Natural killer cell (primary cell): ENCODE measurements around the gene CACNB3. TPM values are rescaled to one million over a fixed set of nuclear protein-coding genes. Genes with fewer than 3 reads are reported as not detected.

Experiments used
- ATAC-seq, 3 donors: fragments of 150-1000 bp in 2 of 3; fragments of 200-7000 bp in 1 of 3; cut with Tn5 transposase; 1 replicate in 1 of 3; 2 replicates in 2 of 3; pipeline ENCODE4 v1.10.0; 2021; ENCODE audit warnings: mild to moderate bottlenecking in 2 of 3, moderate library complexity in 2 of 3
- DNase-seq, 2 donors: peaks; one replicate each; pipeline versions ENCODE4 v3.0.0 to v3.0.0-alpha.2; 2013 to 2021; ENCODE audit warnings: mixed read lengths in 1 of 2
- H3K27ac ChIP-seq: one replicate; pipeline ENCODE4 v1.5.1; 2013; ENCODE audit warnings: mild to moderate bottlenecking, low read length
- H3K27me3 ChIP-seq: one replicate; pipeline ENCODE4 v1.6.1; 2013; ENCODE audit warnings: low read length; ENCODE audit not compliant: control insufficient read depth, insufficient read depth
- H3K36me3 ChIP-seq: one replicate; pipeline ENCODE4 v1.6.1; 2013; ENCODE audit warnings: low read length; ENCODE audit not compliant: control insufficient read depth, insufficient read depth
- H3K4me1 ChIP-seq: one replicate; pipeline ENCODE4 v1.6.1; 2013; ENCODE audit warnings: low read length; ENCODE audit not compliant: control insufficient read depth, insufficient read depth
- H3K4me3 ChIP-seq: one replicate; pipeline ENCODE4 v1.5.1; 2013; ENCODE audit warnings: low read length
- H3K9me3 ChIP-seq: one replicate; pipeline ENCODE4 v1.6.1; 2013; ENCODE audit warnings: low read length; ENCODE audit not compliant: control insufficient read depth, insufficient read depth
- H3K27ac Mint-ChIP-seq, 2 donors: one replicate each; pipeline ENCODE4 v1.8.0; 2022; ENCODE audit warnings: mild to moderate bottlenecking in 2 of 2, mixed read lengths in 2 of 2, moderate library complexity in 1 of 2
- H3K27me3 Mint-ChIP-seq, 2 donors: one replicate each; pipeline ENCODE4 v1.8.0; 2022; ENCODE audit warnings: low read depth in 2 of 2, mixed read lengths in 2 of 2
- H3K36me3 Mint-ChIP-seq: one replicate; pipeline ENCODE4 v1.8.0; 2022; ENCODE audit warnings: mixed read lengths
- H3K4me1 Mint-ChIP-seq, 2 donors: one replicate each; pipeline ENCODE4 v1.8.0; 2022; ENCODE audit warnings: mixed read lengths in 2 of 2
- H3K4me3 Mint-ChIP-seq: one replicate; pipeline ENCODE4 v1.8.0; 2022; ENCODE audit warnings: mild to moderate bottlenecking, moderate library complexity, mixed read lengths
- H3K9me3 Mint-ChIP-seq, 2 donors: one replicate each; pipeline ENCODE4 v1.8.0; 2022; ENCODE audit warnings: mixed read lengths in 2 of 2
- CTCF ChIP-seq: fragments of 200-600 bp; IDR thresholded peaks from one replicate; pipeline ENCODE4 v1.8.0; 2022; ENCODE audit warnings: antibody characterized with exemption
- WGBS: methylation state at CpG from one replicate; pipeline ENCODE4 v1.1.7; 2013; ENCODE audit warnings: missing lambda C conversion rate; ENCODE audit not compliant: insufficient coverage; 5-methylcytosine and 5-hydroxymethylcytosine counted together
- intact Hi-C: fragments of 100-400 bp; cut with micrococcal nuclease; formaldehyde crosslinking; loops from one replicate; pipeline ENCODE4 v1.14.2; 2022
- total RNA-seq, 4 donors: library from RNA; stranded (reverse); fragments of 120-200 nt in 1 of 4; gene quantifications; one replicate each; pipeline versions ENCODE4 v1.2.3 to v1.2.4, GENCODE V29; 2013 to 2022

The CACNB3 gene
- total RNA-seq, 3 donors from 2014 or later (not counting 1 experiment from before 2014, with no cell fraction given) = 7.2 to 12.4 (median 12.2) TPM

- WGBS = 93% methylated on average over 29 of the region's 29 CpGs
- ATAC-seq (no peak), DNase-seq (no peak)
- no peak overlapping the region for H3K4me3 ChIP-seq
- no peaks in the 10 kb centered on the region for H3K9me3 ChIP-seq
- Mint-ChIP-seq H3K27me3 (no peaks in the 10 kb centered on the region), H3K4me1 (peaks cover 7 to 11% of the 10 kb centered on the region in 2 donors), H3K27ac (no peak overlapping the region), H3K9me3 (no peaks in the 10 kb centered on the region), H3K4me3 (no peak overlapping the region), H3K36me3 (no peaks in the 10 kb centered on the region)
- intact Hi-C loops = no loop called here
- H3K36me3 ChIP-seq = no peaks in the 10 kb centered on the region
- H3K27ac ChIP-seq = no peak overlapping the region
- no peak for TF ChIP-seq CTCF
- H3K4me1 ChIP-seq = no peaks in the 10 kb centered on the region
- no peaks in the 10 kb centered on the region for H3K27me3 ChIP-seq
Measured at GRCh38 chr12:48775991-48776649, 42.2 kb upstream of the CACNB3 start.

- H3K27me3 Mint-ChIP-seq = no peaks in the 10 kb centered on the region
- H3K36me3 Mint-ChIP-seq = no peaks in the 10 kb centered on the region
- intact Hi-C loops = no loop called here
- Histone ChIP-seq H3K9me3 (no peaks in the 10 kb centered on the region), H3K4me3 (no peak overlapping the region), H3K27ac (no peak overlapping the region), H3K36me3 (no peaks in the 10 kb centered on the region), H3K27me3 (no peaks in the 10 kb centered on the region), H3K4me1 (no peaks in the 10 kb centered on the region)
- DNase-seq (no peak), ATAC-seq (no peak)
- H3K9me3 Mint-ChIP-seq = no peaks in the 10 kb centered on the region
- no peak for TF ChIP-seq CTCF
- no peak overlapping the region for H3K27ac Mint-ChIP-seq
- H3K4me1 Mint-ChIP-seq = peaks cover under 1 to 3% of the 10 kb centered on the region in 2 donors
- H3K4me3 Mint-ChIP-seq = no peak overlapping the region
- 80% methylated on average over 3 of the region's 6 CpGs for WGBS
Measured at GRCh38 chr12:48776956-48777355, 41.3 kb upstream of the CACNB3 start.

- no peak for TF ChIP-seq CTCF
- DNase-seq (no peak), ATAC-seq (no peak)
- Histone ChIP-seq H3K4me1 (no peaks in the 10 kb centered on the region), H3K27ac (no peak overlapping the region), H3K4me3 (no peak overlapping the region), H3K36me3 (no peaks in the 10 kb centered on the region), H3K27me3 (no peaks in the 10 kb centered on the region), H3K9me3 (no peaks in the 10 kb centered on the region)
- Mint-ChIP-seq H3K4me1 (no peaks in the 10 kb centered on the region), H3K27me3 (no peaks in the 10 kb centered on the region), H3K4me3 (no peak overlapping the region), H3K9me3 (no peaks in the 10 kb centered on the region), H3K27ac (no peak overlapping the region), H3K36me3 (no peaks in the 10 kb centered on the region)
- WGBS = 93% methylated on average over 16 of the region's 16 CpGs
- intact Hi-C loops = no loop called here
Measured at GRCh38 chr12:48777501-48778400, 40.5 kb upstream of the CACNB3 start.
